Measurements from ENCODE around the gene ERC1.
"Not testable (repeated sequence)": the region's sequence is repeated elsewhere in the genome, so short reads cannot be mapped to it uniquely, and the experiment has no call there.

ERC1 gene

DNA sequence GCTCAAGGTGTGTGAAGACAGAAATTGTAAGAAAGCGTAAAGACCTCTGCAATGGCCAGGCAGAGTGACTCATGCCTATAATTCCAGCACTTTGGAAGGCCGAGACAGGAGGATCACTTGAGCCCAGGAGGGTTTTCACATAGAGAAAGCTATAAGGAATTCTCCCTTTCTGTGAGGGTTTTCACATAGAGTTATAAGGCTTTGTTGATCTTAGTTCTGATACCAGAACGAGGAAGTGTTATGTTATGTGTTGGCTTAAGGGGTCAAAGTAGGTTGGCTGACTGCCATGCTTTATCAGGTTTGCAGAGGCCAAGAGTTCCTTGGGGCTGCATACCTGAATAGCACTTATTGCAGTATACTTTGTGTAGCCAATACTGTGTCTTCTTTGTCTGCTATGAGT is 139.1 kb downstream of the ERC1 start:
- no peak for DNase-seq (ENCODE audit: low read depth)

DNA sequence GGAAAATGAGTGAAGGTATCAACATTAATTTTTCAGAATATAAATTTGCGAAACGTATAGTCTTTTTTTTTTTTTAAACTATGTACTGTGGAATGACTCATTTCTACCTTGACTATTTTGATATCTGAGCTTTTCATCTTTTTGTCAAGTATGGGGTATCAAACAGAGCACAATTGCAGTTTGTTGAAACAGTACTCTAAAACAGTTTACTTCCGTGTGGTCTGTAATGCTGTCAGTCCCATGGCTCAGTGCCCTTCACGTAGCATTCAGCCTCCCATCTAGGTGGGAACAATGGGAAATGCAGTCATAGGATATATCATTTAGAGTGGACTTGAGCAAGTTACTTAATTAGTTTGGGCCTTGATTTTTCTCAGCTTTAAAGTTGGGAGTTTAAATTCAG is 139.5 kb downstream of the ERC1 start:
- no peak for DNase-seq (ENCODE audit: low read depth)

DNA sequence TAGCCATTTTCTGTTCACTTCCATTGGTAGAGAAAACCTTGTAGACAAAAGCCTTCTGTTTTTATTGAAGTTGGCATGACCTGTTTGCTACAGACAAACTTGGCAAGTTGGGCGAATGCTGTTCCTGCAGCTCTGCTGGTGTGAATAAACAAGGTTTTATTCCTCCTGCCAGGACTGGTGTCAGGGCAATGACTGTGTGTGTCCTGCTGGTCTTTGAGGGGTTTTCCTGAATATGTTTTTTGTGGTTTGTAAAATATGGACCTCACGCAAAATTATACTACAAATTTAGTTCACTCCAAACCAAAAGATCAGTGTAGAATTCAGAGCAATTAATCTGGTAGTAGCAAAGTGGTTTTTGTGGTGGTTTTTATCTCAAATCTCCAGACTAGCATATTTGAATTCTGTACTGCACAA is 140.8 kb downstream of the ERC1 start:
- no peak for DNase-seq (ENCODE audit: low read depth)

DNA sequence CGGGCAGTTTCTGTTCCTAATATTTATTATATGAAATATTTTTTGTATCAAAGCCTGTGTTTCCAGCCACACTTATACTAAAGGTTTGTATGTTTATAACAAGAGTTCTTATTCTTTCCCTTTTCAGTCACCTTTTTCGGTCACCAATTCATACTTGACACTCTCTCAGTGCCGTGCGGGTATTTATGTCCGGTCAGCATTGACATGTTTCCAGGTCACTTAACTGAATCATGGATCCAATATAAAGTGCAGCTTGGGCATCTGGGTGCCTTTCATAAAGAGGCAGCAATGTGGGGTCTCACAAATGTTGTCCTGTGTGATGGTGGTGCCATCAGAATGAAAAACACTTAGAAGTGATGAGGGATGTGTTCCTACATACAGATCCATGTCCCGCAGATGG is 141.3 kb downstream of the ERC1 start:
- no peak for DNase-seq (ENCODE audit: low read depth)

DNA sequence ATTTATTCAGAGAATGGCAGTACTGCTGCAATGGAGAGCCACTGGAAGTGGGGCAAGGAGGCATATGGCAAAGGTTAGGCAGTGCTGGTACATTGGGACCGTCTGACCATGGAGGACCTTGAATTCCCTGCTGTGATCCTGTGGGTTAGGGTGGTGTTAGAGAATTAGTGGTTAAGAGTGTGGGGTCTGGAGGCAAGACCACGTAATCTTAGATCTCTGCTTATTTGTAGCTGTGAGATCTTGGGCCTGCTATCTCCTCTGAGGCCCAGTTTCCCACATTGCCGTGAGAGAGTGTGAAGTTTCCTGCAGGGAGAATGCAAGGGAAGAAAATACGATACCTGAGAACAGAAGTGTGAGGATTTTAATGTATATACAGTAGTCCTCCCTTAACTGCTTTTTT is 147.7 kb downstream of the ERC1 start:
- DNase-seq (ENCODE audit: low read depth): no peak

DNA sequence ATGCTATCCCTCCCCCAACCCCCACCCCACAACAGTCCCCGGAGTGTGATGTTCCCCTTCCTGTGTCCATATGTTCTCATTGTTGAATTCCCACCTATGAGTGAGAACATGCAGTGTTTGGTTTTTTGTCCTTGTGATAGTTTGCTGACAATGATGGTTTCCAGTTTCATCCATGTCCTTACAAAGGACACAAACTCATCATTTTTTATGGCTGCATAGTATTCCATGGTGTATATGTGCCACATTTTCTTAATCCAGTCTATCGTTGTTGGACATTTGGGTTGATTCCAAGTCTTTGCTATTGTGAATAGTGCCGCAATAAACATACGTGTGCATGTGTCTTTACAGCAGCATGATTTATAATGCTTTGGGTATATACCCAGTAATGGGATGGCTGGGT is 155.7 kb downstream of the ERC1 start:
- DNase-seq (ENCODE audit: low read depth): not testable (repeated sequence)

DNA sequence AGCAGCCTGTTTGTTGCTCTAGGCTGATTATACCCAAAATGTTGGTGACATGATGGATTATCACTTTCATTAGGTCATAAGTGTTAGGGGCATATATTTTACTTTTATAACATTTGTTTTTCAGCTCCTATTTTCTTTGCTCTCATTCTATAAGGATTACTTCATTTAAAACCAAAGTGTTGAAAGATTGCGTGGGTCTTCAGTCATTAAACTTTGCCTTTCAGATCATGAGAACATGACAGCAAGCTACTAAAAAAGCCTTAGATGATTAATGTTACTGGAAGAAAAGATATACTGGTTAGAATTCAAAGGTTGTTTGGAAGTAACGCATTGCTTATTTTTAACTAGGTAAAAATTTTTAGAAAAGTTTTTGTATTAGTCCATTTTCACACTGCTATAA is 156.8 kb downstream of the ERC1 start:
- DNase-seq (ENCODE audit: low read depth): no peak

DNA sequence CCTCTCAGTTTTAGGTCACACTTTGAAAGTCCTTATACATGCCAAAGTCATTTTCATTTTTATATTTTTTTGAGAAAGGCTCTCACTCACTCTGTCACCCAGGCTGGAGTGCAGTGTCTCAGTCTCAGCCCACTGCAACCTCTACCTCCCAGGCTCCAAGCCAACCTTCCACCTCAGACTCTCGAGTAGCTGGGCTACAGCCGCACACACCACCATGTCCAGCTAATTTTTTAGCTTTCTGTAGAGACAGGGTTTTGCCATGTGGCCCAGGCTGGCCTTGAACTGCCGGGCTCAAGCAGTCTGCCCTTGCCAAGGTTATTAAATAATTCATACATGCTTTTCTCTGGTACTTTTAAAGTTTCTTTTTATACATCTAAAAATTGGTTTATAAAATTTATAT is 166.0 kb downstream of the ERC1 start:
- no peak for DNase-seq (ENCODE audit: low read depth)

DNA sequence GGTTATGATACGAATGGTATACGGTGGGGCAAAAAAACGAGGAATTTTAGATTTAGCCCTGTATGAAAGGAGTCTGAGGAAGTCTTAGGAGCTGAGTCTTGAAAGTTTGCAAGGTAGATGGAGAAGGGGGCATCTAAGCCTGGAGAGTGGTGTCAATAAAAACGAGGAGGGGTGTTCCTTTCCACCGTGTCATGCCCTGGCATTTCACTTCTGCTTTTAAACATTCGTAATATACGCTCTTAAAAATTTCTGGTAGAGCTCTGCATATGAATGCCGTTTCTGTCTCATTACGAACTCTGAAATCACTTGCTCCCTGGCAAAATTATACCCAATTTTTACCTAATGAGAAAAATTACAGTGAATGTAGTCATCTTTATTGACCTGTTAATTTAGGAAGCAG is 170.2 kb downstream of the ERC1 start:
- DNase-seq (ENCODE audit: low read depth): no peak

DNA sequence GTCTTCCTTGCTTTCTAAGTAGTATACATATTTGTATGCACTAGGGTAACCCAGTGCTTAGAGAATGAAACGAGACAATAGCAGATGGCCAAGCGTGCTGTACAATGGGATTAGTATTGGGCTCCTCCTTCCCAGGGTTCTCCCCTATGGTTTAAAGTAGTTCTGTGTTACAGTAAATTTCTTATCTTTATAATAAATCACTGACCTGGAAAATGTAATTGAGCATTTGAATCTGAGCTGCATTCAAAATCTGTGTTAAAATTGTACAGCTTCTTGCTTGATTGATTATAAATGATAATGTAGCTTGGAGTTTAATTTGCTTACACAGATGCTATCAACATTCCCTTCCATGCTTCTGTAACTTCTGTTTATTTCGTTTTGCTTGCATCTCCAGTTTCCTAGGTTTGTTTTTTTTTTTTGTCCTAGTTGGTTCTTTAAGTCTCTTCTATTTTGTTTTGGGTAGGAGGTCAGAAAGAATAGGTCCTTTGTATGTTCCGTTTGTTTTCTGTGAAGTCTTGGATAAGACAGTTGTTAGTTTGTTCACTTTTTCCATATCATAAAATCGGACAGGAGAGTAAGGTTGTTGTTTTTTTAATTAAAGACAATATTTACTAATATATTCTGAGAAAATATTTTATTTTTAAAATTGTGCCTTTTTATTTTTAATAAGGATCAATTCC is 171.2 kb downstream of the ERC1 start:
- DNase-seq (ENCODE audit: low read depth): no peak

DNA sequence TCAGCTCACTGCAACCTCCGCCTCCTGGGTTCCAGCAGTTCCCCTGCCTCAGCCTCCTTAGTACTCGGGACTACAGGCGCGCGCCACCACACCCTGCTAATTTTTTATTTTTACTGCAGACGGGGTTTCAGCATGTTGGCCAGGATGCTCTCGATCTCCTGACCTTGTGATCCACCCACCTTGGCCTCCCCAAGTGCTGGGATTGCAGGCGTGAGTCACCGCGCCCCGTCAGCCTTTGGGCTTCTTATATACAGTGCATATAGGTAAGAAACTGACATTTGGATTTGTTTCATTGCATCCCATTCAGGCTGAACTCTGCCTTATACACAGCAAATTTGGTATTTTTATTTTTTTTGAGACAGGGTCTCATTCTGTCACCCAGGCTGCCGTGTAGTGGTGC is 176.8 kb downstream of the ERC1 start:
- no peak for DNase-seq (ENCODE audit: low read depth)

DNA sequence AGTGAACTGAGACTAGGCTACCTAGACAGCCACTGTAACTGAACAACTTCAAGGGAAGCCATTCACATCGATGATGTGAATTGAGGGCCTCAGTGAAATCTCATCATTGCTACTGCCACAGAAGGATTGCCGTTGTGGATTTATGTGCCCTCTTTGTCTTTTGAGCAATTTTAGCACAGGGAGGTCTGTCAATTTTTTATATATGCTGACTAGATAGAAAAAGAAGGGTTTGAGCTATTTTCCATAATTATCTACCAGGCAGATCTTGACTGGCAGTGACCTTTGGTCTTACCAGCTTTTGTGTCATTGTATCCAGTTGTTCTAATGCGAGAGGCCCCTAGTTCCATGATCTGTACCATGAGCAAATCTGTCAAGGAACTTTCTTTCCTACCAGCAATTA is 179.4 kb downstream of the ERC1 start:
- no peak for DNase-seq (ENCODE audit: low read depth)

DNA sequence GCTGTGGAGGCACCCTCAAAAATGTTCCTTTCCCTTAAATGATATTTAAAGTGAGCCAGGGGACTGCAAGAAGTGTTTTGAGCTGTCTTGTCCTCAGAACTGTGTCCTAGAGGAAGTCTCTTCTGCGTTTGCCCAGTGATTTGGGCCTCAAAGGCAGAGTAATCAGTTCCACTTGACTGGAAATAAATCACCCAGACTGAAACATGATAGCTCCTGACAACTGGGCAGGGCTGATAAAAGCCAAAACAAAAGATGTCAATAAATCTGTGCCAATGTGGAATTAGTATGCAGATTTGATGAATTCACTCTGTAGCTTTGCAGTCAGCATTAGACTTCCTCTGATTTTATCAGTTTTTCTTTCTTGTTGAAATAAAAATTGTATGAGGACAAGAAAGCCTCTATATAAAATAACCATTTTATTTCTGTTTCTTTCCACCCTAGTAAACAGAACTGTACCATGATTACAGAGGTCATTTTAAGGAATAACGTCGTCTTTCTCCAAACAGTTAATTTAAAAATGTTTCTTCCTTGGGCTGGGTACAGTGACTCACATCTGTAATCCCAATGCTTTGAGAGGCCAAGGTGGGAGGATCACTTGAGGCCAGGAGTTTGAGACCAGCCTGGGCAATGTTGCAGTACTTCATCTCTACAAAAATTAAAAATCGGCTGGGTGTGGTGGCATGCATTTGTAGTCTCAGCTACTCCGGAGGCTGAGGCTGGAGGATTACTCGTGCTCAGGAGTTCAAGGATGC is 180.8 kb downstream of the ERC1 start:
- peak; percentile 23 for DNase-seq (ENCODE audit: low read depth)

DNA sequence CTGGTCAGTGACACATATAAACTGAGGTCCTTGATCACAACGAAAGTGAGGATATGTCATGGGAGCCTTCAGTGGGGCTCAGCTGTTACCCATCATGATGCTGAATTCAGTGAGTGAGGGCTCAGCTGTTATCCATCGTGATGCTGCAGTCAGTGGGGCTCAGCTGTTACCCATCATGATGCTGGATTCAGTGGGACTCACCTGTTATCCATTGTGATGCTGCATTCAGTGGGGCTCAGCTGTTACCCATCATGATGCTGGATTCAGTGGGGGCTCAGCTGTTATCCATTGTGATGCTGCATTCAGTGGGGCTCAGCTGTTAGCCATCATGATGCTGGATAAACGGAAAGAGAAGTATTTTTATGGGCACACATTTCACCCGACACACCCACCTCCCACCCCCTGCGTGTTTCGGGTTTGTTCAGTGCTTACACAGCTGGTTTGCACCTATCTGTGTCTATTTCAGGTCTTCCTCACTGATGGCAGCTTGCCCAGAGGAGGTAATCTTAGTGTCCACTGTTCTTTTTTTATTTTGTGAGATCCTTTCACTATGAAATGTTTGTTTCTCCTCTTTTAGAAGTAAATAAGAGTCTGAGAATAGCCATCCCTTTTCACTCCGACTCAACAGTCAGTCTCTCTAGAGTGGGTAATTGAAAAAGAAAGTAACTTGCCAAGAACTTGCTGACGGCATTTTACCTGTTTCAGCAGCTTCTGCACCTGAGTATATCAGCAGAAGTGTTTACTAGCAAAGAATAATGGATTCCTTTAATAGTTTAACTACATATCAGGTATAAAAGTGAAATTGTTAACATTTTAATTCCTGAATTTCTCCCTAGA is 183.0 kb downstream of the ERC1 start:
- no peak for DNase-seq (ENCODE audit: low read depth)

DNA sequence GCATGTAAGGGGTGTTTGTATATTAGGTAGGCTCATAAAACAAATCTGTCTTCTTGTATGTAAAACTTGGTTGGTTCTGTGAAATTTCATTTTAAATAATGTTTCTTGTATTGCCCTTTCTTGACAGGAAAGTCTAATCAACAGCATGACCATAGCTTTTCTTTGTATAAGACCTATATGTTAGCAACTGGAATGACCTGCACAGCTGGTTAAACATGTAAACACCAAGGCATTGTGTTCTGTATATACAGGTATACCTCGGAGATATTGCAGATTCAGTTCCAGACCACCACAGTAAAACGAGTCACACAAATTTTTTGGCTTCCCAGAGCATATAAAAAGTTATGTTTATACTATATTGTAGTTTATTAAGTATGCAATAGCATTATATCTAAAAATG is 183.6 kb downstream of the ERC1 start:
- DNase-seq (ENCODE audit: low read depth): no peak

DNA sequence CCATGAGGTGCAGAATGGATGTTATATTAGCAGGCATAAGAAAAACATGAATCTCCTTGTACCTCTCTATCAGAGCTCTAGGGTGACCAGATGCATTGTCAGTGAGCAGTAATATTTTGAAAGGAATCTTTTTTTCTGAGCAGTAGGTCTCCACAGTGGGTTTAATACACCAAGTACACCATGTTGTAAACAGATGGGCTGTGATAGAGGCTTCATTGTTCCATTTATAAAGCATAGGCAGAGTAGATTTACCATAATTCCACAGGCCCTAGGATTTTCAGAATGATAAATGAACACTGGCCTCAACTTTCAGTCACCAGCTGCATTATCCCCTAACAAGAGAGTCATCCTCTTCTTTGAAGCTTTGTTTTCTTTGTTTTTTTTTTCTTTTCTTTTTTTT is 185.2 kb downstream of the ERC1 start:
- DNase-seq (ENCODE audit: low read depth): no peak

DNA sequence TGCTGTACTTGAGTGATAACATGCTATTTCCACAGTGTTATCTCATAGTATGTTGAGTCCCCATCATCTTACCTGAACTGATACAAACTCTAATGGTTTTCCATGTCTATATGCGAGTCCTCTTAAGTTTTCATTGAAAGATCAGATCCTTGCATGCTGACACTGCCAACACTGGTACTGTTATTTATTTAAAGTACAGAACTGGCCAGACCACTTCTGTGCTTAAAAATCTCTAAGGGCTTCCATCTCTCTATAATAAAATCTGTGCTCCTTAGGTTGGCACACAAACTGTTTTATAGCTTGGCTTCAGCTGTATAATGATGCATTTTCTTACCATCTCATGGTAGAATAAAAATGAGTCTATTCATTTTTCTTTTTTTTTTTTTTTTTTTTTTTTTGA is 188.1 kb downstream of the ERC1 start:
- no peak for DNase-seq (ENCODE audit: low read depth)

DNA sequence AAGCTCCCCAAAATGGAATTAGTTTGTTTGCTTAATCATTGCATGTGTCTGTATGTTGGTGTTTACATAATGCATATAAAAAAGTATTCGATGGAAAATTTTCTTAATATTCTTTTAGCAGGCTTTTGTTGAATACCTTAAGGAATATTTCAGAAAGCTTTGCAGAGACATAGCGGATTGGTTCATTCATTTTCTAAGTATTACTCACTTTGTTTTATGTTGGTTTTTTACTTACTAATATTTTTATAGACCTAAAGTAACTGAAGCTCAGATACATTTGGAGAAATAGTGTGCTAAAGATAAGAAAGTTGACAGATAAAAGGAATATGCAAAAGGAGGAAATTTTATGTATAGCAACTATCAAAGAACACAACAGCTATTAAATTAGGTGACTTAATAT is 191.0 kb downstream of the ERC1 start:
- no peak for DNase-seq (ENCODE audit: low read depth)

DNA sequence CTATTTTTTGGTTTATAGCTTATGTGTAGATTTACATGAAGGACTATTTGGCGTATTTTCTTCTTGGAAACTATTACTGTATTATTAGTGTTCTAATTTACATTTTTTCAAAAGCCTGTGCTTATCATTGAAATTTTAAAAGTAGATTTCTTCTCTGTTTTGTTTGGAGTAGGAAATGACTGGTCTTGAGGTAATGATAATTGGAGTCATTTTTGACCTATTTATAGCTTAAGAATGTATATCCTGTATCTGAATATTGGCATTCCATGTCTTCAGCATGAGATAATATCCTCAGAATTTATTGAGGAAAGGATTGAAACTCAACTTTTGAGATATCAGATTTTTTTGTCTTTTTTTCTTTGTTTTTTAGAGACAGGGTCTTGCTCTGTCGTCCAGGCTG is 193.4 kb downstream of the ERC1 start:
- no peak for DNase-seq (ENCODE audit: low read depth)

DNA sequence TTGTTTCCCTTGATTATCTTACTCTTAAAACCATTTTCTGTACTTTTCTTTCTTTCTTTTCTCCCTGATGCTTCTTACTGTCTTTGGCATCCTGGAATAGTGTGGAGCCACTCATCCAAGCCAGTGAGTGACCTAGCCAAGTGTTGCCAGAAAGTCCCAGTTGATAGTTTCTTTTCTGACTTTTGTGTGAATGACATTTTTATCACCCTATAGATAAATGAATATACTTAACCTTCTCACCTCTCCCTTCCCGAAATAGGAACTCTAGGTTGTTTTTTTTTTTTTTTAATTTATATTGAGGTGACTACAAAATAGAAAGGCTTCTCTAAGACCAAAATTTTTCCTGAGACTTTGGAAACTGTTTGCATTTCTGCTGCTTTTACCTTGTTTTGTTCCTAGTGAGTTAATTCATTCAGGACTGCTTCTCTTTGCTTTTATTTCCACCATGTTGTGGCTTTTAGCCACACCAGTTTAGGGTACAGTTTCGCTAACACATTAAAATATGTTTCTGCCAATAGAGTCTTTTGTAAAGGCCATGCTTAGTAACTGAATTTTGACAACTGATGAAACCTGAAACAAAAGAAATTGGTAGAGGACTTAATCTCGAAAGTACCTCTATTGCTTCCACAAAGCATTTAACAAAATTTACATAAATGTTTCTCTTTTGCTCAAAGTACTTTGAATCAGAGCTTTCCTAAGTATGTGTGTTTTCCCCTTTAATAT is 194.6 kb downstream of the ERC1 start:
- no peak for DNase-seq (ENCODE audit: low read depth)

DNA sequence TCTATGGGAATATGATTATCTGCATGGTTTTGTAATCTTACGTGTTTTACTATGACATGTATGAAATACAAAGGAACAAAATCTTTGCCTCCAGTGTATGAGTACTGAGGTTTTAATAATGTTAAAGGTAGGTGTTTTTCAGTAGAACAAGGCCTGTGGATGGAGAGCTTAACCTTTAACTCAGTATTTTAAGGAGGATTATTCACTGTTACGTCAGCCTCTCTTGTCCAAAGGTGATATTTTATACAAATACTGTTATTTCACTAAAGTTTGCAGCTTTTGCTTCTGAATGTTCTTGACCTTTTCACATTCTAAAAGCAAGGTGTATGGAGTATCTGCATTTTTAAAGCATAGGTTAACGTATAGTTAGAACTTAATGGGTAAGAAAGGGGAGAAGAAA is 195.3 kb downstream of the ERC1 start:
- DNase-seq (ENCODE audit: low read depth): no peak

DNA sequence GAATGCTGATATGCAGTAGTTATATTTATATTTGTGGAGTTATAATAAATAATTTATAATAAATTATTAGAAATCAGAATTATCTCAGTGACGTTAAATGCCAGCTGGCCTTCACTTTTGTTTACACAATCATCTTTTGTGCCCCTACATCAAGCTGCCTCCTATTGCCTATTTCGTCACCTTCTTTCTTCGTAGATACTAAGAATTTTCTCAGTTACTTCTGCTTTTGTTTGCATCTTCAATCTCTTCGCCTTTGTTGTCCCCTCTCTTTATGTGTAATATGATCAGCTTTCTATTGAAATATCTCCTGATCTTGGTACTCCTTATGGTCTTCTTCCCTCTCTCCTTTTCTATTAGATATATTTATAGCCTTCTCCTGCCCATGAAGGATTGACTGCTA is 197.0 kb downstream of the ERC1 start:
- DNase-seq (ENCODE audit: low read depth): no peak
